ENCODE results near the gene PIK3IP1.

Gene PIK3IP1

GRCh38 chr22:31278626-31279326 is 13.5 kb downstream of the PIK3IP1 start:
- no peak for DNase-seq (ENCODE audit: low read depth)

- no peak for DNase-seq (ENCODE audit: low read depth)
These were observed 14.1 kb downstream of the PIK3IP1 start for GRCh38 chr22:31278151-31278621.

- no peak for DNase-seq (ENCODE audit: low read depth)
These were observed 14.5 kb downstream of the PIK3IP1 start for GRCh38 chr22:31277741-31278140.

- no peak for DNase-seq (ENCODE audit: low read depth)
These were observed 15.7 kb downstream of the PIK3IP1 start for GRCh38 chr22:31276426-31277167.

- no peak for DNase-seq (ENCODE audit: low read depth)
These were observed 16.7 kb downstream of the PIK3IP1 start for GRCh38 chr22:31275576-31275975.

- DNase-seq (ENCODE audit: low read depth), result no peak
These were observed 17.3 kb downstream of the PIK3IP1 start for GRCh38 chr22:31275018-31275417.

- DNase-seq (ENCODE audit: low read depth), result no peak
These were observed 18.3 kb downstream of the PIK3IP1 start for GRCh38 chr22:31274017-31274416.

GRCh38 chr22:31272522-31273446 is 19.5 kb downstream of the PIK3IP1 start:
- no peak for DNase-seq (ENCODE audit: low read depth)

- DNase-seq (ENCODE audit: low read depth), result no peak
These were observed 20.8 kb downstream of the PIK3IP1 start for GRCh38 chr22:31271485-31271884.

GRCh38 chr22:31271026-31271425 is 21.3 kb downstream of the PIK3IP1 start:
- DNase-seq (ENCODE audit: low read depth), result no peak

GRCh38 chr22:31269892-31270579 is 22.3 kb downstream of the PIK3IP1 start:
- DNase-seq (ENCODE audit: low read depth), result no peak

GRCh38 chr22:31268281-31268680 is 24.0 kb downstream of the PIK3IP1 start:
- DNase-seq (ENCODE audit: low read depth), result no peak

- DNase-seq (ENCODE audit: low read depth), result no peak
These were observed 28.2 kb downstream of the PIK3IP1 start for GRCh38 chr22:31263896-31264640.

GRCh38 chr22:31262312-31263133 is 29.8 kb downstream of the PIK3IP1 start:
- DNase-seq (ENCODE audit: low read depth), result no peak

- no peak for DNase-seq (ENCODE audit: low read depth)
These were observed 31.8 kb downstream of the PIK3IP1 start for GRCh38 chr22:31260474-31260856.

- no peak for DNase-seq (ENCODE audit: low read depth)
These were observed 32.4 kb downstream of the PIK3IP1 start for GRCh38 chr22:31259798-31260473.

- no peak for DNase-seq (ENCODE audit: low read depth)
These were observed 38.3 kb downstream of the PIK3IP1 start for GRCh38 chr22:31253949-31254348.

GRCh38 chr22:31250740-31251600 is 41.3 kb downstream of the PIK3IP1 start:
- DNase-seq (ENCODE audit: low read depth), result no peak
